ENCODE data around the gene TMEM151B. TPM values are rescaled to one million over a fixed set of nuclear protein-coding genes. Genes with fewer than 3 reads are reported as not detected.
"Not testable (repeated sequence)": the region's sequence is repeated elsewhere in the genome, so short reads cannot be mapped to it uniquely, and the experiment has no call there.

TMEM151B gene
- total and polyA plus RNA-seq, 9 donors = 0.09 to 0.48 (median 0.30) TPM

GRCh38 chr6:44315516-44315915 lies 45.3 kb downstream of the TMEM151B start:
- DNase-seq = no peak
- peaks cover 18% of the 10 kb centered on the region for H3K36me3 ChIP-seq (ENCODE audit: control insufficient read depth, insufficient read depth, low read length)
- H3K27ac ChIP-seq (ENCODE audit: low read length) = no peak overlapping the region
- H3K27me3 ChIP-seq (ENCODE audit: control insufficient read depth, insufficient read depth, low read length) = peaks cover 7% of the 10 kb centered on the region
- peaks cover 8% of the 10 kb centered on the region for H3K4me1 ChIP-seq (ENCODE audit: control insufficient read depth, insufficient read depth, low read length)
- 83% methylated on average over 2 of the region's 3 CpGs for WGBS (ENCODE audit: insufficient coverage)
- no peak overlapping the region for H3K4me3 ChIP-seq (ENCODE audit: low read length)
- no peaks in the 10 kb centered on the region for H3K9me3 ChIP-seq (replicated peaks; ENCODE audit: control insufficient read depth, low read depth, low read length)

DNA sequence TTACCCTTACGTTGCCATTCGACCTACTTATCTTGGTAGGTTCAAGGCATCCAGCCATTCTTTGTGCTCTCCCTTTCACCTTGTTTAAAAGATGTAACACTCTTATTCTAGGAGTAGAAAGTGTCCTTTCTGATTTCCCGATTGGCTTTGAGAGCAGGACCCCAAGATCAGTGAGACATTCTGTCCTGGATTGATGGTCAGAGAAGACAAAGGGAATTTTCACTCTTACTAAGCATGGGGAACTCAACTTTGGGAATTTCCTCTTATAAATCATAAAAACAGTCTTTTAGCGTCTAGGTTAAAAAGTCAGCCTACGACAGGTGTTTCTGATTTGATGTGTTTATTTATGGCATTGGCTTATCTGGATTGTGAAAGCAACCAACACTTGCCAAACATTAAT lies 45.7 kb downstream of the TMEM151B start:
- no peaks in the 10 kb centered on the region for H3K9me3 ChIP-seq (replicated peaks; ENCODE audit: control insufficient read depth, low read depth, low read length)
- WGBS (ENCODE audit: insufficient coverage) = no CpG with 5 or more reads among the region's 5 CpGs
- peaks cover 14% of the 10 kb centered on the region for H3K36me3 ChIP-seq (ENCODE audit: control insufficient read depth, insufficient read depth, low read length)
- peaks cover 8% of the 10 kb centered on the region for H3K4me1 ChIP-seq (ENCODE audit: control insufficient read depth, insufficient read depth, low read length)
- no peak for DNase-seq
- no peak overlapping the region for H3K27ac ChIP-seq (ENCODE audit: low read length)
- peaks cover 7% of the 10 kb centered on the region for H3K27me3 ChIP-seq (ENCODE audit: control insufficient read depth, insufficient read depth, low read length)
- H3K4me3 ChIP-seq (ENCODE audit: low read length) = no peak overlapping the region

GRCh38 chr6:44316481-44316880 lies 46.2 kb downstream of the TMEM151B start:
- H3K4me1 ChIP-seq (ENCODE audit: control insufficient read depth, insufficient read depth, low read length) = peaks cover 8% of the 10 kb centered on the region
- peaks cover 8% of the 10 kb centered on the region for H3K27me3 ChIP-seq (ENCODE audit: control insufficient read depth, insufficient read depth, low read length)
- WGBS (ENCODE audit: insufficient coverage) = 71% methylated on average over 5 of the region's 12 CpGs
- no peak overlapping the region for H3K27ac ChIP-seq (ENCODE audit: low read length)
- peaks cover 9% of the 10 kb centered on the region for H3K36me3 ChIP-seq (ENCODE audit: control insufficient read depth, insufficient read depth, low read length)
- H3K9me3 ChIP-seq (replicated peaks; ENCODE audit: control insufficient read depth, low read depth, low read length) = no peaks in the 10 kb centered on the region
- H3K4me3 ChIP-seq (ENCODE audit: low read length) = no peak overlapping the region
- DNase-seq = no peak

- H3K27me3 ChIP-seq (ENCODE audit: control insufficient read depth, insufficient read depth, low read length) = peaks cover 11% of the 10 kb centered on the region
- not testable (repeated sequence) for DNase-seq; H3K4me3 ChIP-seq (ENCODE audit: low read length); H3K27ac ChIP-seq (ENCODE audit: low read length); H3K4me1 ChIP-seq (ENCODE audit: control insufficient read depth, insufficient read depth, low read length); H3K36me3 ChIP-seq (ENCODE audit: control insufficient read depth, insufficient read depth, low read length); H3K9me3 ChIP-seq (replicated peaks; ENCODE audit: control insufficient read depth, low read depth, low read length)
- no CpG with 5 or more reads among the region's 9 CpGs for WGBS (ENCODE audit: insufficient coverage)
Measured at GRCh38 chr6:44317136-44317631, 46.9 kb downstream of the TMEM151B start.

DNA sequence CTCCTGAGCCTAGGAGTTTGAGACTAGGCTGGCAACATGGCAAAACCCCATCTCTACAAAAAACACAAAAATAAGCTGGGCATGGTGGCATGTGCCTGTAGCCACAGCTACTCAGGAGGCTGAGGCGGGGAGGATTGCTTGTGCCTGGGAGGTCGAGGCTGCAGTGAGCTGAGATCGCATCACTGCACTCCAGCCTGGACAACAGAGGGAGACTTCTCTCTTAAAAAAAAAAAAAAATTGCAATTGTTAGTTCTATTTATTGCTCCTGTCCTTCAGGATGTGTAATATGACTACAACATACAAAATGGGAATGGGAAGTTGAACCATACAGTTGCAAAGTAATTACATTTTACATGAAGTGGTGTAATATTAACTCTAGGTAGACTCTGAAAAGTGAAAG lies 51.0 kb downstream of the TMEM151B start:
- no peaks in the 10 kb centered on the region for H3K9me3 ChIP-seq (replicated peaks; ENCODE audit: control insufficient read depth, low read depth, low read length)
- no peak for DNase-seq
- no peaks in the 10 kb centered on the region for H3K4me1 ChIP-seq (ENCODE audit: control insufficient read depth, insufficient read depth, low read length)
- H3K4me3 ChIP-seq (ENCODE audit: low read length) = no peak overlapping the region
- WGBS (ENCODE audit: insufficient coverage) = no CpG with 5 or more reads among the region's 3 CpGs
- H3K27ac ChIP-seq (ENCODE audit: low read length) = no peak overlapping the region
- peaks cover 10% of the 10 kb centered on the region for H3K27me3 ChIP-seq (ENCODE audit: control insufficient read depth, insufficient read depth, low read length)
- H3K36me3 ChIP-seq (ENCODE audit: control insufficient read depth, insufficient read depth, low read length) = no peaks in the 10 kb centered on the region

GRCh38 chr6:44327096-44327495 lies 56.8 kb downstream of the TMEM151B start:
- Histone ChIP-seq H3K4me1 (ENCODE audit: control insufficient read depth, insufficient read depth, low read length) (no peaks in the 10 kb centered on the region), H3K4me3 (ENCODE audit: low read length) (no peak overlapping the region), H3K9me3 (replicated peaks; ENCODE audit: control insufficient read depth, low read depth, low read length) (no peaks in the 10 kb centered on the region), H3K36me3 (ENCODE audit: control insufficient read depth, insufficient read depth, low read length) (no peaks in the 10 kb centered on the region), H3K27ac (ENCODE audit: low read length) (no peak overlapping the region), H3K27me3 (ENCODE audit: control insufficient read depth, insufficient read depth, low read length) (peaks cover 16% of the 10 kb centered on the region)
- DNase-seq = no peak

- no CpG with 5 or more reads among the region's 2 CpGs for WGBS (ENCODE audit: insufficient coverage)
- Histone ChIP-seq H3K9me3 (replicated peaks; ENCODE audit: control insufficient read depth, low read depth, low read length) (no peaks in the 10 kb centered on the region), H3K27ac (ENCODE audit: low read length) (no peak overlapping the region), H3K27me3 (ENCODE audit: control insufficient read depth, insufficient read depth, low read length) (peaks cover 16% of the 10 kb centered on the region), H3K4me1 (ENCODE audit: control insufficient read depth, insufficient read depth, low read length) (peaks cover 2% of the 10 kb centered on the region), H3K36me3 (ENCODE audit: control insufficient read depth, insufficient read depth, low read length) (no peaks in the 10 kb centered on the region), H3K4me3 (ENCODE audit: low read length) (no peak overlapping the region)
- no peak for DNase-seq
Measured at GRCh38 chr6:44327760-44328159, 57.5 kb downstream of the TMEM151B start.

DNA sequence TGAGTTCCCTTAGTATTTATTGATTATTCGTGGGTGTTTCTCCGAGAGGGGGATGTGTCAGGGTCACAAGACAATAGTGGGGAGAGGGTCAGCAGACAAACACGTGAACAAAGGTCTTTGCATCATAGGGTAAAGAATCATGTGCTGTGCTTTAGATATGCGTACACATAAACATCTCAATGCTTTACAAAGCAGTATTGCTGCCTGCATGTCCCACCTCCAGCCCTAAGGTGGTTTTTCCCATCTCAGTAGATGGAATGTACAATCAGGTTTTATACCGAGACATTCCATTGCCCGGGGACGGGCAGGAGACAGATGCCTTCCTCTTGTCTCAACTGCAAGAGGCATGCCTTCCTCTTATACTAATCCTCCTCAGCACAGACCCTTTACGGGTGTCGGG lies 58.0 kb downstream of the TMEM151B start:
- no CpG with 5 or more reads among the region's 9 CpGs for WGBS (ENCODE audit: insufficient coverage)
- not testable (repeated sequence) for H3K27ac ChIP-seq (ENCODE audit: low read length)

GRCh38 chr6:44329858-44330257 lies 59.6 kb downstream of the TMEM151B start:
- H3K27me3 ChIP-seq (ENCODE audit: control insufficient read depth, insufficient read depth, low read length) = peaks cover 16% of the 10 kb centered on the region
- H3K4me1 ChIP-seq (ENCODE audit: control insufficient read depth, insufficient read depth, low read length) = peaks cover 2% of the 10 kb centered on the region
- WGBS (ENCODE audit: insufficient coverage) = 32% methylated on average over 2 of the region's 5 CpGs

More for the DNA sequence above, 58.0 kb downstream of the TMEM151B start:
- not testable (repeated sequence) for DNase-seq; H3K36me3 ChIP-seq (ENCODE audit: control insufficient read depth, insufficient read depth, low read length); H3K4me3 ChIP-seq (ENCODE audit: low read length); H3K4me1 ChIP-seq (ENCODE audit: control insufficient read depth, insufficient read depth, low read length); H3K9me3 ChIP-seq (replicated peaks; ENCODE audit: control insufficient read depth, low read depth, low read length)
- H3K27me3 ChIP-seq (ENCODE audit: control insufficient read depth, insufficient read depth, low read length) = peaks cover 16% of the 10 kb centered on the region

DNA sequence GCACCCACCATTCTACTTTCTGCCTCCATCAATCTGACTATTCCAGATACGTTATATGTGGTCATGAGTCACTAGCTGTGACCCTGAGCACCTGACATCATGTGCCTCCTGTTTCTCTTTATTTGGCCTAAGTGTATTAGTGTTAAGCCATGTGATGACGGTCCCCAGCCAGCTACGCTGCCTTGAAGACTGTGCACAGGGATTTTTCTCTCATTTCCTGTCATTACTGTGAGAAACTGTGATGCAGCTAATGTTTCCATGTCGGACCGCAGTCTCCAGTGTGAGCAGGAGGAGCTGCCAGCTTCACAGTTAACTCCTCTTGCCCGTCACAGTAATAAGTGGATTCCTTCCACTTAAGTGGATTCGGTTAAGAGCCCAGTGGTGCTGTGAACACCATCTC lies 62.3 kb downstream of the TMEM151B start:
- Histone ChIP-seq H3K4me1 (ENCODE audit: control insufficient read depth, insufficient read depth, low read length) (peaks cover 2% of the 10 kb centered on the region), H3K27me3 (ENCODE audit: control insufficient read depth, insufficient read depth, low read length) (peaks cover 19% of the 10 kb centered on the region), H3K4me3 (ENCODE audit: low read length) (no peak overlapping the region), H3K9me3 (replicated peaks; ENCODE audit: control insufficient read depth, low read depth, low read length) (no peaks in the 10 kb centered on the region), H3K27ac (ENCODE audit: low read length) (no peak overlapping the region), H3K36me3 (ENCODE audit: control insufficient read depth, insufficient read depth, low read length) (no peaks in the 10 kb centered on the region)
- no CpG with 5 or more reads among the region's 7 CpGs for WGBS (ENCODE audit: insufficient coverage)
- peak; percentile 49 for DNase-seq

More at GRCh38 chr6:44329858-44330257, 59.6 kb downstream of the TMEM151B start:
- Histone ChIP-seq H3K36me3 (ENCODE audit: control insufficient read depth, insufficient read depth, low read length) (no peaks in the 10 kb centered on the region), H3K9me3 (replicated peaks; ENCODE audit: control insufficient read depth, low read depth, low read length) (no peaks in the 10 kb centered on the region), H3K27ac (ENCODE audit: low read length) (no peak overlapping the region), H3K4me3 (ENCODE audit: low read length) (no peak overlapping the region)
- no peak for DNase-seq

GRCh38 chr6:44333273-44333919 lies 63.1 kb downstream of the TMEM151B start:
- H3K36me3 ChIP-seq (ENCODE audit: control insufficient read depth, insufficient read depth, low read length) = no peaks in the 10 kb centered on the region
- peak; percentile 48 for DNase-seq
- no peaks in the 10 kb centered on the region for H3K9me3 ChIP-seq (replicated peaks; ENCODE audit: control insufficient read depth, low read depth, low read length)
- H3K27ac ChIP-seq (ENCODE audit: low read length) = no peak overlapping the region
- 82% methylated on average over 4 of the region's 11 CpGs for WGBS (ENCODE audit: insufficient coverage)
- H3K4me3 ChIP-seq (ENCODE audit: low read length) = no peak overlapping the region
- H3K27me3 ChIP-seq (ENCODE audit: control insufficient read depth, insufficient read depth, low read length) = peaks cover 12% of the 10 kb centered on the region
- H3K4me1 ChIP-seq (ENCODE audit: control insufficient read depth, insufficient read depth, low read length) = peaks cover 2% of the 10 kb centered on the region

Measured in muscle of leg (tissue), 11 donors.